Endothelial cell of umbilical vein (primary cell): Measurements from ENCODE around the gene LANCL2. TPM values are rescaled to one million over a fixed set of nuclear protein-coding genes. Genes with fewer than 3 reads are reported as not detected.

Experiments used
- BruUV-seq: library from RNA; stranded (reverse); fragments of 400-500 nt; replicated peaks from 2 replicates; lab custom pipeline; 2021; lab: Mats Ljungman, UMichigan
- CTCF ChIA-PET: fragments of 300-600, 350-600 bp; sonication (Branson Sonifier 250); formaldehyde crosslinking; loops from one replicate; lab custom pipeline; 2021; ENCODE audit warnings: antibody characterized with exemption, inconsistent platforms; lab: Charles Lee
- POLR2A ChIA-PET: fragments of 300-600, 350-600 bp; sonication (Branson Sonifier 250); formaldehyde crosslinking; loops from one replicate; lab custom pipeline; 2021; ENCODE audit warnings: antibody characterized with exemption, inconsistent platforms; lab: Charles Lee
- DNase-seq: peaks from one replicate; pipeline ENCODE4 v3.0.0-alpha.2; 2011; ENCODE audit warnings: low read depth, low spot score
- FAIRE-seq: peaks from 2 replicates; lab custom pipeline; 2011; peaks lifted over from hg19 to GRCh38; lab: Jason Lieb, UNC
- H2AFZ ChIP-seq: 2 replicates; pipeline ENCODE4 v1.6.0; 2012; ENCODE audit warnings: low read depth, low read length, control low read depth, inconsistent platforms
- H3K27ac ChIP-seq: 2 replicates; pipeline ENCODE4 v1.5.1; 2011; ENCODE audit warnings: low read depth, mild to moderate bottlenecking, control low read depth, low read length, moderate library complexity; ENCODE audit not compliant: insufficient read depth
- H3K27me3 ChIP-seq, 2 experiments: 2 replicates each; pipeline versions ENCODE4 v1.6.0 to v1.6.1; 2011; ENCODE audit warnings: low read length in 2 of 2, mixed read lengths in 1 of 2; ENCODE audit not compliant: control insufficient read depth in 2 of 2, insufficient read depth in 2 of 2
- H3K36me3 ChIP-seq, 2 experiments: 2 replicates in 1 of 2; 3 replicates in 1 of 2; pipeline ENCODE4 v1.5.1; 2011; ENCODE audit warnings: low read length in 2 of 2, mild to moderate bottlenecking in 1 of 2, moderate library complexity in 1 of 2; ENCODE audit not compliant: control insufficient read depth in 2 of 2, insufficient read depth in 2 of 2; ENCODE audit errors: extremely low read depth in 1 of 2
- H3K4me1 ChIP-seq: 3 replicates; pipeline ENCODE4 v1.5.1; 2011; ENCODE audit warnings: mild to moderate bottlenecking, low read length; ENCODE audit not compliant: control insufficient read depth, insufficient read depth; ENCODE audit errors: extremely low read depth
- H3K4me2 ChIP-seq: 2 replicates; pipeline ENCODE4 v1.6.1; 2011; ENCODE audit warnings: low read length, control low read depth, mixed read lengths; ENCODE audit not compliant: insufficient read depth
- H3K4me3 ChIP-seq, 3 experiments: fragments of 200-600 bp in 1 of 3; sonication (generic), shearing (Covaris generic) in 1 of 3; replicated peaks in 1 of 3; 2 replicates each; pipeline ENCODE4 v1.5.1; 2011 to 2016; ENCODE audit warnings: control low read depth in 3 of 3, low read length in 3 of 3, mild to moderate bottlenecking in 2 of 3, inconsistent platforms in 1 of 3, low read depth in 1 of 3, moderate library complexity in 1 of 3; ENCODE audit not compliant: insufficient read depth in 1 of 3
- H3K79me2 ChIP-seq: 2 replicates; pipeline ENCODE4 v1.6.0; 2012; ENCODE audit warnings: low read length, inconsistent platforms; ENCODE audit not compliant: control insufficient read depth, insufficient read depth
- H3K9ac ChIP-seq: replicated peaks from 2 replicates; pipeline ENCODE3; 2011; ENCODE audit warnings: low read length, control low read depth; ENCODE audit not compliant: insufficient read depth; ENCODE audit errors: extremely low read depth
- H3K9me1 ChIP-seq: replicated peaks from 3 replicates; pipeline ENCODE4 v1.6.0; 2011; ENCODE audit warnings: mild to moderate bottlenecking, low read length; ENCODE audit not compliant: control insufficient read depth, insufficient read depth; ENCODE audit errors: extremely low read depth
- H3K9me3 ChIP-seq: replicated peaks from 2 replicates; pipeline ENCODE4 v1.5.1; 2012; ENCODE audit warnings: low read length, inconsistent platforms; ENCODE audit not compliant: control insufficient read depth, insufficient read depth
- H4K20me1 ChIP-seq: replicated peaks from 2 replicates; pipeline ENCODE3; 2011; ENCODE audit warnings: mild to moderate bottlenecking, low read length; ENCODE audit not compliant: control insufficient read depth, insufficient read depth; ENCODE audit errors: extremely low read depth
- EZH2 ChIP-seq: IDR thresholded peaks from 2 replicates; pipeline ENCODE4 v1.6.1; 2012; ENCODE audit warnings: borderline replicate concordance, low read depth, mild to moderate bottlenecking, moderate library complexity, low read length, inconsistent platforms; ENCODE audit not compliant: severe bottlenecking
- FOS ChIP-seq: IDR thresholded peaks from 2 replicates; pipeline ENCODE4 v1.6.1; 2011; ENCODE audit warnings: mild to moderate bottlenecking, low read length, moderate library complexity, borderline replicate concordance; ENCODE audit not compliant: insufficient read depth
- GATA2 ChIP-seq: IDR thresholded peaks from 2 replicates; pipeline ENCODE4 v1.7.0; 2011; ENCODE audit warnings: low read depth, mild to moderate bottlenecking, moderate library complexity, mixed read lengths, low read length; ENCODE audit not compliant: insufficient read length, insufficient read depth
- JUN ChIP-seq: IDR thresholded peaks from 2 replicates; pipeline ENCODE4 v1.6.1; 2011; ENCODE audit warnings: borderline replicate concordance, low read depth; ENCODE audit not compliant: insufficient read length, insufficient read depth
- MYC ChIP-seq: IDR thresholded peaks from one replicate; pipeline ENCODE4 v1.6.1; 2011; ENCODE audit warnings: mild to moderate bottlenecking, low read depth, low read length
- POLR2A ChIP-seq: IDR thresholded peaks from 2 replicates; pipeline ENCODE4 v1.6.1; 2012; ENCODE audit warnings: low read depth, mild to moderate bottlenecking, control low read depth, low read length
- POLR2AphosphoS5 ChIP-seq: IDR thresholded peaks from 2 replicates; pipeline ENCODE4 v1.6.1; 2012; ENCODE audit warnings: low read depth, mild to moderate bottlenecking, control low read depth, low read length, moderate library complexity; ENCODE audit not compliant: insufficient read depth
- dilution Hi-C: fragments of 300-500 bp; cut with MboI; formaldehyde crosslinking; loops from one replicate; pipeline ENCODE4 v1.15.0; 2019; ENCODE audit warnings: low sequenced_read_pairs; ENCODE audit not compliant: extremely low pct_ligation_motif_present
- intact Hi-C: fragments of 100-400 bp; cut with micrococcal nuclease; formaldehyde crosslinking; loops from one replicate; pipeline ENCODE4 v1.10.0; 2022
- polyA plus RNA-seq, 4 experiments: library from polyadenylated mRNA; depleted of rRNA in 3 of 4; stranded (reverse) in 3 of 4; unstranded in 1 of 4; fragments of >200 nt; gene quantifications; 2 replicates each; pipeline versions ENCODE4 v1.2.1 to v1.2.3, GENCODE V29; 2011 to 2012; ENCODE audit warnings: missing spikeins in 1 of 4
- total RNA-seq: library from RNA; stranded (reverse); gene quantifications from 2 replicates; pipeline ENCODE4 v1.2.3, GENCODE V29; 2021
- TF ChIP-seq, protein P1 (sequence below), 2 donors: IDR thresholded peaks; 1 replicate in 1 of 2; 2 replicates in 1 of 2; pipeline ENCODE4 v1.5.1; 2011; ENCODE audit warnings: low read length in 2 of 2, mild to moderate bottlenecking in 2 of 2, moderate library complexity in 2 of 2, control low read depth in 1 of 2, inconsistent platforms in 1 of 2, low read depth in 1 of 2; ENCODE audit not compliant: insufficient read depth in 1 of 2; ENCODE audit errors: extremely low read depth in 1 of 2
- TF ChIP-seq, protein P2 (sequence below): IDR thresholded peaks from 2 replicates; pipeline ENCODE4 v1.6.1; 2011; ENCODE audit not compliant: insufficient read depth, insufficient read length

LANCL2 gene
- total and polyA plus RNA-seq, 2 donors (not counting 3 experiments of a cell fraction or from before 2014, with no cell fraction given) = 19.2 to 25.3 TPM

DNA sequence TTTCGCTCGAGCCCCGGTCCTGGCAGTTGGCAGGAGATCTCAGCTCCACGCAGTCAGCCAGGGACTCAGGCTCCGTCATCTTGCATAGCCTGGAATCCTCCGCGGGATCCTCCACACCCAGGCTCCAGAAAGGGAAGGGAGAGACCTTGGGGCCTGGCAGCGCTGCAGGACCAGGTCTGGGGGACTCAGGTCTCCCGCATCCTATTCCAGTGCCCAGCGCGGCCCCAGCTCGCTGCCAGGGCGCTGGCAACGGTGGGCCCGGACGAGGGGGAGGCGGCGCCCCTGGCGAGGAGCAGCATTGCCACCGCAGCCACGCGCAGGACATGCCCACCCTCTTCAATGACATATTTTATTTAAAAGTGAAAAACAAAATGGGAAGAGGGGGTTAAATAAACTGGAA is 83.4 kb downstream of the LANCL2 start:
- H3K4me2 ChIP-seq = no peak overlapping the region
- H3K9me3 ChIP-seq = no peaks in the 10 kb centered on the region
- CTCF ChIA-PET = interaction anchor here (0.8 kb wide), 1 partner anchor 20 kb away, joined by 3 read pairs; no protein-coding TSS in a partner anchor
- H3K9ac ChIP-seq = no peak overlapping the region
- no peaks in the 10 kb centered on the region for H3K79me2 ChIP-seq
- H3K4me1 ChIP-seq = no peaks in the 10 kb centered on the region
- intact Hi-C loops (no loop called here), dilution Hi-C loops (no loop called here)
- no peaks in the 10 kb centered on the region for H3K27me3 ChIP-seq
- no peak overlapping the region for H3K4me3 ChIP-seq
- FAIRE-seq (no peak), DNase-seq (no peak)
- POLR2A ChIA-PET = no interaction called here
- no peaks in the 10 kb centered on the region for H4K20me1 ChIP-seq
- H3K27ac ChIP-seq = no peak overlapping the region
- TF ChIP-seq EZH2 (no peak), FOS (no peak), POLR2AphosphoS5 (no peak), POLR2A (no peak), JUN (no peak), MYC (no peak), GATA2 (no peak)
- TF ChIP-seq, protein P1, sequence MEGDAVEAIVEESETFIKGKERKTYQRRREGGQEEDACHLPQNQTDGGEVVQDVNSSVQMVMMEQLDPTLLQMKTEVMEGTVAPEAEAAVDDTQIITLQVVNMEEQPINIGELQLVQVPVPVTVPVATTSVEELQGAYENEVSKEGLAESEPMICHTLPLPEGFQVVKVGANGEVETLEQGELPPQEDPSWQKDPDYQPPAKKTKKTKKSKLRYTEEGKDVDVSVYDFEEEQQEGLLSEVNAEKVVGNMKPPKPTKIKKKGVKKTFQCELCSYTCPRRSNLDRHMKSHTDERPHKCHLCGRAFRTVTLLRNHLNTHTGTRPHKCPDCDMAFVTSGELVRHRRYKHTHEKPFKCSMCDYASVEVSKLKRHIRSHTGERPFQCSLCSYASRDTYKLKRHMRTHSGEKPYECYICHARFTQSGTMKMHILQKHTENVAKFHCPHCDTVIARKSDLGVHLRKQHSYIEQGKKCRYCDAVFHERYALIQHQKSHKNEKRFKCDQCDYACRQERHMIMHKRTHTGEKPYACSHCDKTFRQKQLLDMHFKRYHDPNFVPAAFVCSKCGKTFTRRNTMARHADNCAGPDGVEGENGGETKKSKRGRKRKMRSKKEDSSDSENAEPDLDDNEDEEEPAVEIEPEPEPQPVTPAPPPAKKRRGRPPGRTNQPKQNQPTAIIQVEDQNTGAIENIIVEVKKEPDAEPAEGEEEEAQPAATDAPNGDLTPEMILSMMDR (IDR thresholded peaks at IDR 0.05; ENCODE audit: extremely low read depth in 1 of 2, insufficient read depth in 1 of 2, low read depth in 1 of 2, low read length in 2 of 2) = no peak
- TF ChIP-seq, protein P2, sequence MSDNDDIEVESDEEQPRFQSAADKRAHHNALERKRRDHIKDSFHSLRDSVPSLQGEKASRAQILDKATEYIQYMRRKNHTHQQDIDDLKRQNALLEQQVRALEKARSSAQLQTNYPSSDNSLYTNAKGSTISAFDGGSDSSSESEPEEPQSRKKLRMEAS = no peak
- BruUV-seq = no TSS peak
- no peaks in the 10 kb centered on the region for H3K9me1 ChIP-seq
- no peaks in the 10 kb centered on the region for H3K36me3 ChIP-seq
- H2AFZ ChIP-seq = no peak overlapping the region
